ENCODE data around the gene CLDN15. TPM values are rescaled to one million over a fixed set of nuclear protein-coding genes. Genes with fewer than 3 reads are reported as not detected.

The CLDN15 gene
- total RNA-seq, 1 experiment from 2014 or later, result 6.5 TPM

DNA sequence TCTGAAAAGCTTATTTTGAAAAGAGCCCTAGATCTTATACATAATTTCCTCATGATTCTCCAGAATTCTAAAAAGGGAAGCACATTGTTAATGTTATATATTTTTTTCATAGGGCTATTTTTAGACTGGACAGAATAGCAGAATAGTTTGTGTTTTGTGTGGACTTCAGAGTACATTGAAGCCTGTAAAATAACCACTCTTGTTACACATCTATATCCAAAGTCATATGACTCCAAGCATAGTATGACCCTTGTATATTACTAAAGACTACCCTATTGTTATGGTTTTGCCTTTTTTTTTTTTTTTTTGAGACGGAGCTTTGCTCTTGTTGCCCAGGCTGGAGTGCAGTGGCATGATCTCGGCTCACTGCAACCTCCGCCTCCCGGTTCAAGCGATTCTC lies 33.4 kb upstream of the CLDN15 start (continued):
- TF ChIP-seq, protein P1, sequence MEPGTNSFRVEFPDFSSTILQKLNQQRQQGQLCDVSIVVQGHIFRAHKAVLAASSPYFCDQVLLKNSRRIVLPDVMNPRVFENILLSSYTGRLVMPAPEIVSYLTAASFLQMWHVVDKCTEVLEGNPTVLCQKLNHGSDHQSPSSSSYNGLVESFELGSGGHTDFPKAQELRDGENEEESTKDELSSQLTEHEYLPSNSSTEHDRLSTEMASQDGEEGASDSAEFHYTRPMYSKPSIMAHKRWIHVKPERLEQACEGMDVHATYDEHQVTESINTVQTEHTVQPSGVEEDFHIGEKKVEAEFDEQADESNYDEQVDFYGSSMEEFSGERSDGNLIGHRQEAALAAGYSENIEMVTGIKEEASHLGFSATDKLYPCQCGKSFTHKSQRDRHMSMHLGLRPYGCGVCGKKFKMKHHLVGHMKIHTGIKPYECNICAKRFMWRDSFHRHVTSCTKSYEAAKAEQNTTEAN (CRISPR knock-in tag; IDR thresholded peaks at IDR 0.05), result no peak
- no peak for TF ChIP-seq NR3C1 (CRISPR knock-in tag; conservative IDR thresholded peaks at IDR 0.05; ENCODE audit: low read depth)
- TF ChIP-seq, protein P2, sequence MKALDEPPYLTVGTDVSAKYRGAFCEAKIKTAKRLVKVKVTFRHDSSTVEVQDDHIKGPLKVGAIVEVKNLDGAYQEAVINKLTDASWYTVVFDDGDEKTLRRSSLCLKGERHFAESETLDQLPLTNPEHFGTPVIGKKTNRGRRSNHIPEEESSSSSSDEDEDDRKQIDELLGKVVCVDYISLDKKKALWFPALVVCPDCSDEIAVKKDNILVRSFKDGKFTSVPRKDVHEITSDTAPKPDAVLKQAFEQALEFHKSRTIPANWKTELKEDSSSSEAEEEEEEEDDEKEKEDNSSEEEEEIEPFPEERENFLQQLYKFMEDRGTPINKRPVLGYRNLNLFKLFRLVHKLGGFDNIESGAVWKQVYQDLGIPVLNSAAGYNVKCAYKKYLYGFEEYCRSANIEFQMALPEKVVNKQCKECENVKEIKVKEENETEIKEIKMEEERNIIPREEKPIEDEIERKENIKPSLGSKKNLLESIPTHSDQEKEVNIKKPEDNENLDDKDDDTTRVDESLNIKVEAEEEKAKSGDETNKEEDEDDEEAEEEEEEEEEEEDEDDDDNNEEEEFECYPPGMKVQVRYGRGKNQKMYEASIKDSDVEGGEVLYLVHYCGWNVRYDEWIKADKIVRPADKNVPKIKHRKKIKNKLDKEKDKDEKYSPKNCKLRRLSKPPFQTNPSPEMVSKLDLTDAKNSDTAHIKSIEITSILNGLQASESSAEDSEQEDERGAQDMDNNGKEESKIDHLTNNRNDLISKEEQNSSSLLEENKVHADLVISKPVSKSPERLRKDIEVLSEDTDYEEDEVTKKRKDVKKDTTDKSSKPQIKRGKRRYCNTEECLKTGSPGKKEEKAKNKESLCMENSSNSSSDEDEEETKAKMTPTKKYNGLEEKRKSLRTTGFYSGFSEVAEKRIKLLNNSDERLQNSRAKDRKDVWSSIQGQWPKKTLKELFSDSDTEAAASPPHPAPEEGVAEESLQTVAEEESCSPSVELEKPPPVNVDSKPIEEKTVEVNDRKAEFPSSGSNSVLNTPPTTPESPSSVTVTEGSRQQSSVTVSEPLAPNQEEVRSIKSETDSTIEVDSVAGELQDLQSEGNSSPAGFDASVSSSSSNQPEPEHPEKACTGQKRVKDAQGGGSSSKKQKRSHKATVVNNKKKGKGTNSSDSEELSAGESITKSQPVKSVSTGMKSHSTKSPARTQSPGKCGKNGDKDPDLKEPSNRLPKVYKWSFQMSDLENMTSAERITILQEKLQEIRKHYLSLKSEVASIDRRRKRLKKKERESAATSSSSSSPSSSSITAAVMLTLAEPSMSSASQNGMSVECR (CRISPR knock-in tag; IDR thresholded peaks at IDR 0.05; ENCODE audit: borderline replicate concordance), result no peak

DNA sequence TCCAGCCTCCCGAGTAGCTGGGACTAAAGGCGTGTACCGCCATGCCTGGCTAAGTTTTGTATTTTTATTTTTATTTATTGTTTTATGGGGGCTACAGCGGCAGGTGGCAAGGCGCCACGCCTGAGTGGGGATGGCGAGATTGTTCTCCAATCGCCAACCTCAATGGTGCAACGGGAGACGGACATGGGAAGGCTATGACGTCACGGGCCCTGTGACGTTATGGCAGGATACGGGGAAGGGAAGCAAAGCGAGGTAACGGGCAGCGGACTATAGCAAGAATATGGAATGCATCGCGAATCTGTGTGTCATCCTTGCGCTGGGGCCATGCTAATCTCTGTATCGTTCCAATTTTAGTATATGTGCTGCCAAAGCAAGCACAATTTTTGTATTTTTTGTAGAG lies 32.1 kb upstream of the CLDN15 start:
- Mint-ChIP-seq H3K27me3 (ENCODE audit: low read depth) (no peaks in the 10 kb centered on the region), H3K36me3 (no peaks in the 10 kb centered on the region), H3K4me3 (no peak overlapping the region), H3K9me3 (no peaks in the 10 kb centered on the region), H3K27ac (no peak overlapping the region), H3K4me1 (peaks cover 13% of the 10 kb centered on the region)
- DNase-seq (ENCODE audit: low spot score) (no peak), ATAC-seq (no peak)
- POLR2A ChIA-PET, result no interaction called here
- CTCF ChIA-PET, result interaction anchor here (1.4 to 2.1 kb wide), 2 partner anchors 13 to 45 kb away, joined by 4 to 8 read pairs; no protein-coding TSS in a partner anchor
- TF ChIP-seq, protein P3, sequence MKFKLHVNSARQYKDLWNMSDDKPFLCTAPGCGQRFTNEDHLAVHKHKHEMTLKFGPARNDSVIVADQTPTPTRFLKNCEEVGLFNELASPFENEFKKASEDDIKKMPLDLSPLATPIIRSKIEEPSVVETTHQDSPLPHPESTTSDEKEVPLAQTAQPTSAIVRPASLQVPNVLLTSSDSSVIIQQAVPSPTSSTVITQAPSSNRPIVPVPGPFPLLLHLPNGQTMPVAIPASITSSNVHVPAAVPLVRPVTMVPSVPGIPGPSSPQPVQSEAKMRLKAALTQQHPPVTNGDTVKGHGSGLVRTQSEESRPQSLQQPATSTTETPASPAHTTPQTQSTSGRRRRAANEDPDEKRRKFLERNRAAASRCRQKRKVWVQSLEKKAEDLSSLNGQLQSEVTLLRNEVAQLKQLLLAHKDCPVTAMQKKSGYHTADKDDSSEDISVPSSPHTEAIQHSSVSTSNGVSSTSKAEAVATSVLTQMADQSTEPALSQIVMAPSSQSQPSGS (CRISPR knock-in tag; IDR thresholded peaks at IDR 0.05; ENCODE audit: borderline replicate concordance, low read depth), result no peak
- no peak for TF ChIP-seq CREB1 (CRISPR knock-in tag; IDR thresholded peaks at IDR 0.05)
- TF ChIP-seq GABPB1 (CRISPR knock-in tag; IDR thresholded peaks at IDR 0.05), result no peak
- TF ChIP-seq ZNF232 (CRISPR knock-in tag; IDR thresholded peaks at IDR 0.05), result no peak
- TF ChIP-seq IRF2 (CRISPR knock-in tag; IDR thresholded peaks at IDR 0.05; ENCODE audit: borderline replicate concordance, low read depth), result no peak
- TF ChIP-seq SMAD4 (CRISPR knock-in tag; IDR thresholded peaks at IDR 0.05), result no peak
- TF ChIP-seq CBFB (CRISPR knock-in tag; IDR thresholded peaks at IDR 0.05; ENCODE audit: low read depth), result no peak
- no peak for TF ChIP-seq PRRX2 (CRISPR knock-in tag; IDR thresholded peaks at IDR 0.05)
- TF ChIP-seq, protein P4, sequence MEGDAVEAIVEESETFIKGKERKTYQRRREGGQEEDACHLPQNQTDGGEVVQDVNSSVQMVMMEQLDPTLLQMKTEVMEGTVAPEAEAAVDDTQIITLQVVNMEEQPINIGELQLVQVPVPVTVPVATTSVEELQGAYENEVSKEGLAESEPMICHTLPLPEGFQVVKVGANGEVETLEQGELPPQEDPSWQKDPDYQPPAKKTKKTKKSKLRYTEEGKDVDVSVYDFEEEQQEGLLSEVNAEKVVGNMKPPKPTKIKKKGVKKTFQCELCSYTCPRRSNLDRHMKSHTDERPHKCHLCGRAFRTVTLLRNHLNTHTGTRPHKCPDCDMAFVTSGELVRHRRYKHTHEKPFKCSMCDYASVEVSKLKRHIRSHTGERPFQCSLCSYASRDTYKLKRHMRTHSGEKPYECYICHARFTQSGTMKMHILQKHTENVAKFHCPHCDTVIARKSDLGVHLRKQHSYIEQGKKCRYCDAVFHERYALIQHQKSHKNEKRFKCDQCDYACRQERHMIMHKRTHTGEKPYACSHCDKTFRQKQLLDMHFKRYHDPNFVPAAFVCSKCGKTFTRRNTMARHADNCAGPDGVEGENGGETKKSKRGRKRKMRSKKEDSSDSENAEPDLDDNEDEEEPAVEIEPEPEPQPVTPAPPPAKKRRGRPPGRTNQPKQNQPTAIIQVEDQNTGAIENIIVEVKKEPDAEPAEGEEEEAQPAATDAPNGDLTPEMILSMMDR (IDR thresholded peaks at IDR 0.05), result no peak
- no peak for TF ChIP-seq RELA (CRISPR knock-in tag; IDR thresholded peaks at IDR 0.05; ENCODE audit: borderline replicate concordance)
- no peak for TF ChIP-seq SMAD3 (CRISPR knock-in tag; IDR thresholded peaks at IDR 0.05; ENCODE audit: borderline replicate concordance)
- no peak for TF ChIP-seq CREM (CRISPR knock-in tag; IDR thresholded peaks at IDR 0.05)
- no peak for TF ChIP-seq EMX1 (CRISPR knock-in tag; IDR thresholded peaks at IDR 0.05)
- TF ChIP-seq, protein P5, sequence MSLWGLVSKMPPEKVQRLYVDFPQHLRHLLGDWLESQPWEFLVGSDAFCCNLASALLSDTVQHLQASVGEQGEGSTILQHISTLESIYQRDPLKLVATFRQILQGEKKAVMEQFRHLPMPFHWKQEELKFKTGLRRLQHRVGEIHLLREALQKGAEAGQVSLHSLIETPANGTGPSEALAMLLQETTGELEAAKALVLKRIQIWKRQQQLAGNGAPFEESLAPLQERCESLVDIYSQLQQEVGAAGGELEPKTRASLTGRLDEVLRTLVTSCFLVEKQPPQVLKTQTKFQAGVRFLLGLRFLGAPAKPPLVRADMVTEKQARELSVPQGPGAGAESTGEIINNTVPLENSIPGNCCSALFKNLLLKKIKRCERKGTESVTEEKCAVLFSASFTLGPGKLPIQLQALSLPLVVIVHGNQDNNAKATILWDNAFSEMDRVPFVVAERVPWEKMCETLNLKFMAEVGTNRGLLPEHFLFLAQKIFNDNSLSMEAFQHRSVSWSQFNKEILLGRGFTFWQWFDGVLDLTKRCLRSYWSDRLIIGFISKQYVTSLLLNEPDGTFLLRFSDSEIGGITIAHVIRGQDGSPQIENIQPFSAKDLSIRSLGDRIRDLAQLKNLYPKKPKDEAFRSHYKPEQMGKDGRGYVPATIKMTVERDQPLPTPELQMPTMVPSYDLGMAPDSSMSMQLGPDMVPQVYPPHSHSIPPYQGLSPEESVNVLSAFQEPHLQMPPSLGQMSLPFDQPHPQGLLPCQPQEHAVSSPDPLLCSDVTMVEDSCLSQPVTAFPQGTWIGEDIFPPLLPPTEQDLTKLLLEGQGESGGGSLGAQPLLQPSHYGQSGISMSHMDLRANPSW (CRISPR knock-in tag; conservative IDR thresholded peaks at IDR 0.05; ENCODE audit: low read depth), result no peak
- TF ChIP-seq FOXJ3 (CRISPR knock-in tag; IDR thresholded peaks at IDR 0.05; ENCODE audit: borderline replicate concordance), result no peak
- TF ChIP-seq, protein P6, sequence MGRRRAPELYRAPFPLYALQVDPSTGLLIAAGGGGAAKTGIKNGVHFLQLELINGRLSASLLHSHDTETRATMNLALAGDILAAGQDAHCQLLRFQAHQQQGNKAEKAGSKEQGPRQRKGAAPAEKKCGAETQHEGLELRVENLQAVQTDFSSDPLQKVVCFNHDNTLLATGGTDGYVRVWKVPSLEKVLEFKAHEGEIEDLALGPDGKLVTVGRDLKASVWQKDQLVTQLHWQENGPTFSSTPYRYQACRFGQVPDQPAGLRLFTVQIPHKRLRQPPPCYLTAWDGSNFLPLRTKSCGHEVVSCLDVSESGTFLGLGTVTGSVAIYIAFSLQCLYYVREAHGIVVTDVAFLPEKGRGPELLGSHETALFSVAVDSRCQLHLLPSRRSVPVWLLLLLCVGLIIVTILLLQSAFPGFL (CRISPR knock-in tag; IDR thresholded peaks at IDR 0.05; ENCODE audit: borderline replicate concordance), result no peak
- TF ChIP-seq, protein P7, sequence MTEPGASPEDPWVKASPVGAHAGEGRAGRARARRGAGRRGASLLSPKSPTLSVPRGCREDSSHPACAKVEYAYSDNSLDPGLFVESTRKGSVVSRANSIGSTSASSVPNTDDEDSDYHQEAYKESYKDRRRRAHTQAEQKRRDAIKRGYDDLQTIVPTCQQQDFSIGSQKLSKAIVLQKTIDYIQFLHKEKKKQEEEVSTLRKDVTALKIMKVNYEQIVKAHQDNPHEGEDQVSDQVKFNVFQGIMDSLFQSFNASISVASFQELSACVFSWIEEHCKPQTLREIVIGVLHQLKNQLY (CRISPR knock-in tag; IDR thresholded peaks at IDR 0.05), result no peak
- TF ChIP-seq GTF2I (CRISPR knock-in tag; conservative IDR thresholded peaks at IDR 0.05), result no peak

All from WTC11 (cell line).